Measurements from ENCODE around the gene WNT8B. TPM values are rescaled to one million over a fixed set of nuclear protein-coding genes. Genes with fewer than 3 reads are reported as not detected.

Gene WNT8B
- total RNA-seq, 1 donor from 2014 or later, result not detected

DNA sequence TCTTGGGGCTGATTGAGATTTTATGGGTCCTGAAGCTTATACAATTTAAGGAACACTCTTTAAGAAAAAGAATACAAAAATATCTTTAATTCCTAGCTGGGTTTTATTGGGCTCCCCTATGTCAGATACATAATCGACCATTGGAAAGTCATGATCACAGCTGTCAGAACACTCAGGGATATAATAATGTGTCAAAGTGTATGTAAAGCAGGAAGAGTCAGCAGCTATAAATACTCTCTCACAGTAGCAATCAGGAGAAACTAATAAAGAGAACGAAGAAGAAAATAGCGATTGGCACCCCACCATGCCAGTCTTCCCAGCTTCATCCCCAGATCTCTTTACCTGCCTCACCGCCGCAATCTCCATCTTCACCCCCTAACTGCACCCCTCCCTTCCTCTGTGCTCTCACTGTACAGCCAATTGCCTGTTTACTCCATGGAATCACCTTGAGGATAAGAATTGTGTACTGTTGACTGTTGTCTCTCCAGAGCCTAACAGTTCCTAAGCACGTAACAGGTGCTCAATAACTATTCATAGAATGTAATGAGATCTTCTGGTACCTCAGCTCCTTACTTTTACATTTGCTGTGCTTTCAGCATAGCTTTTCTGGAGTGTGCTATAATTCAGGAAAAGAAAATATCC, 24.0 kb upstream of the WNT8B start:
- H3K4me3 ChIP-seq (ENCODE audit: low read depth, low read length), result no peak overlapping the region
- DNase-seq (ENCODE audit: low read depth), result no peak
- TF ChIP-seq, protein P1, sequence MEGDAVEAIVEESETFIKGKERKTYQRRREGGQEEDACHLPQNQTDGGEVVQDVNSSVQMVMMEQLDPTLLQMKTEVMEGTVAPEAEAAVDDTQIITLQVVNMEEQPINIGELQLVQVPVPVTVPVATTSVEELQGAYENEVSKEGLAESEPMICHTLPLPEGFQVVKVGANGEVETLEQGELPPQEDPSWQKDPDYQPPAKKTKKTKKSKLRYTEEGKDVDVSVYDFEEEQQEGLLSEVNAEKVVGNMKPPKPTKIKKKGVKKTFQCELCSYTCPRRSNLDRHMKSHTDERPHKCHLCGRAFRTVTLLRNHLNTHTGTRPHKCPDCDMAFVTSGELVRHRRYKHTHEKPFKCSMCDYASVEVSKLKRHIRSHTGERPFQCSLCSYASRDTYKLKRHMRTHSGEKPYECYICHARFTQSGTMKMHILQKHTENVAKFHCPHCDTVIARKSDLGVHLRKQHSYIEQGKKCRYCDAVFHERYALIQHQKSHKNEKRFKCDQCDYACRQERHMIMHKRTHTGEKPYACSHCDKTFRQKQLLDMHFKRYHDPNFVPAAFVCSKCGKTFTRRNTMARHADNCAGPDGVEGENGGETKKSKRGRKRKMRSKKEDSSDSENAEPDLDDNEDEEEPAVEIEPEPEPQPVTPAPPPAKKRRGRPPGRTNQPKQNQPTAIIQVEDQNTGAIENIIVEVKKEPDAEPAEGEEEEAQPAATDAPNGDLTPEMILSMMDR (conservative IDR thresholded peaks at IDR 0.05; ENCODE audit: low read depth, low read length), result no peak

DNA sequence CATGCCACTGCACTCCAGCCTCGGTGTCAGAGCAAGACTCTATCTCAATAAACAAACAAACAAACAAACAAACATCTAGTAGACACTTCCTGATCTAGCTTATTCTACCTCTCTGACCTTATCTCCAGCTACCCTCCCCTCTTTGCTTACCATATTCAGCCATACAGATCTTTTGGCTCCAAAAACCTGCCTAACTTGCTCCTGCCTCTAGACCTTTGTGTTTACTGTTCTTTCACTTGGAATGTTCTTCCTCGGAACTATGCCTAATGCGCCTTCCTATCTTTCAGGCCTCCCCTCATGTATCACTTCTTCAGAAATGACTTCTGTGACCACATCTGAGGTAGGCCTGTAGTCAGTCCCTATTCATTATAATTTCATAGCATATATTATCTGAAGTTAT, 20.3 kb upstream of the WNT8B start:
- TF ChIP-seq, protein P1 (conservative IDR thresholded peaks at IDR 0.05; ENCODE audit: low read depth, low read length), result no peak
- no peak overlapping the region for H3K4me3 ChIP-seq (ENCODE audit: low read depth, low read length)
- no peak for DNase-seq (ENCODE audit: low read depth)

DNA sequence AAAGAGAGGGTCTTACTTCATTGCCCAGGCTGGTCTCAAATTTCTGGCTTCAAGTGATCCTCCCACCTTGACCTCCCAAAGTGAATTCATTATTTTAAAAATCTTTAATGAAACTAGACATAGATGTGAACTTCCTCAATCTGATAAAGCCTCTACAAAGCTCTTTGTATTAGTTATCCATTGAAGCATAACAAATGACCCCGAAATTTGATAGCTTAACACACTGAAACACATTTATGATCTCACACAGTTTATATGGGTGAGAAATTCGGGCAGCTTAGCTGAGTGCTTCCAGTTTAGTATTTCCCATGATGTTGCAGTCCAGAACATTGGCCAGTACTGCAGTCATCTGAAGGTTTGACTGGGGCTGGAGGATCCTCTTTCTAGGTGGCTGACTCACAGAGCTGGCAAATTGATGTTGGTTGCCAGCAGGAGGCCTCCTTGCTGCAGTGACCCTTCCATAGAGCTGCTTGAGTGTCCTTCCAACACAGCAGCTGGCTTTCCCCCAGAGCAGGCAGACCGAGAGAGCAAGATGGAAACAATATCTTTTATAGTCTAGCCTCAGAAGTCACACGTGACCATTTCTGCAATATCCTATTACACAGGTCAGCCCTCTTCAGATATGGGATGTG, 16.6 kb upstream of the WNT8B start:
- no peak overlapping the region for H3K4me3 ChIP-seq (ENCODE audit: low read depth, low read length)
- DNase-seq (ENCODE audit: low read depth), result no peak
- TF ChIP-seq, protein P1 (conservative IDR thresholded peaks at IDR 0.05; ENCODE audit: low read depth, low read length), result no peak

DNA sequence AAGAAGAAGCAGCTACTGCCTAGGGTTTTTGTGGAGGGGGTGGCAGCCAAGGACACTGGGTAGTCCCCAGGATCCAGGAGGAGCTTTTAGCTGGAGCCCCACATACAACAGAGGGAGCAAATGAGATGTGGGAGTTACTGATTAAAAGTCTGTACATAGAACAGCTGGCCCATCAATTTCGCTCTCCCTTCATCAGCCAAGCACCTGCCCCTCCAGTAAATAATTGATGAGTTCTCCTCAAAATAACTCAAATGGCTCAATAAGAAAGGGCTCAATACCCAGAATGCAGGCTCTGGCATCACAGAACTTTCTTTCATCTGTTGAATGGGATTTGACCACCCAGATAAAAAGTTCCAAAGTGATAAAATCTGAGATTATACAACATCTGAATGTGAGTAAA, 15.1 kb upstream of the WNT8B start:
- no peak for DNase-seq (ENCODE audit: low read depth)
- TF ChIP-seq, protein P1 (conservative IDR thresholded peaks at IDR 0.05; ENCODE audit: low read depth, low read length), result no peak
- H3K4me3 ChIP-seq (ENCODE audit: low read depth, low read length), result no peak overlapping the region

DNA sequence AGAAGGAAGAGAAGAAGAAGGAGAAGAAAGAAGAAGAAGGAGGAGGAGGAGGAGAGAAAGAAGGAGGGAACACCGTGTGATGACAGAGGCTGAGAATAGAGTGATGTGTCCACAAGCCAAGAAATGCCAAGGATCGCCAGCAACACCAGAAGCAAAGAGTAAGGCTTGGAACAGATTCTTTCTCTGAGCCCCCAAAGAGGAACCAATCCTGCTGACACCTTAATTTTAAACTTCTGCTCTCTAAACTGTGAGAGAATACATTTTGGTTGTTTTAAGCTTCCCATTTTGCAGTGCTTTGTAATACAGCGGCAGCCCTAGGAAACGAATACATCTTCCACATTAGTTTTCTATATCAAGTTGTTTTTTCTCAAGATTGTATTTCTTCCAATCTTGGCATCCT, 13.9 kb upstream of the WNT8B start:
- TF ChIP-seq, protein P1 (conservative IDR thresholded peaks at IDR 0.05; ENCODE audit: low read depth, low read length), result no peak
- H3K4me3 ChIP-seq (ENCODE audit: low read depth, low read length), result no peak overlapping the region
- DNase-seq (ENCODE audit: low read depth), result no peak

DNA sequence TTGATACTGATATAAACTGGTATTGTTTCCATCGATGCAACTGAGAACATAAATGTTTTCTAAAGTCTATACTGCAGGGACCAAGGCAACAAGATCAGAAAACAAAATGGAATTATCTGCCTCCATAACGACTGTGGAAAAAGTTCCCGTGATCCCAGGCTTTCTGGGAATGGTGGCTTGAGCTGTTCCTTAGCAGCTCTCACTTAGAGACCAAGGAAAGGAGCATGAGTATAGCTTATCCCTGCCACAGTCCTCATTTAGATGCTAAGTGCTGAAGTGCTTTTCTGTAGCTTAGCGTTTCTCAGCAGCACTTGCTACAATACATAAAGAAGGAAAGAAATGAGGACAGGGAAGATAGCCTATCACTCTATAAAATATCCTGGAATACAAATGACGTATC, 5.5 kb downstream of the WNT8B start:
- TF ChIP-seq, protein P1 (conservative IDR thresholded peaks at IDR 0.05; ENCODE audit: low read depth, low read length), result no peak
- H3K4me3 ChIP-seq (ENCODE audit: low read depth, low read length), result no peak overlapping the region
- DNase-seq (ENCODE audit: low read depth), result no peak

DNA sequence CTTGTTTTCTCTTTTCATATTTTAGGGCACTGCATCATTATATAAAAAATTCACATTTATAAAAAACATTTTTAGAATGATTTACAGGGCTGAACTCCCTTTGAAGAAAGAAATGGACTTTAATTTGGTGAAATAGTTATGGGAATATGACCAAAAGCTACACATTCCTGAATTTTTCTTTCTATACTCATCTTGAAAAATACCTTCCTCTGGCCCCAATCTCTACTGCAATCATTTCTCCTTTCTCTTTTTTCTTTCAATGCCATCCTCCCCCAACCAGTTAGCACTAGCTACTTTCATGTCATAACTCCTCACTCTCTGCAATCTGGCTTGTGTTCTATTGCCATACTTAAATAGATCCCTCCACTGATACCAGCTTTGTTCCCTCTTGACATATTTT, 6.2 kb downstream of the WNT8B start:
- DNase-seq (ENCODE audit: low read depth), result no peak
- TF ChIP-seq, protein P1 (conservative IDR thresholded peaks at IDR 0.05; ENCODE audit: low read depth, low read length), result no peak
- no peak overlapping the region for H3K4me3 ChIP-seq (ENCODE audit: low read depth, low read length)

Data from epithelial cell of proximal tubule (primary cell).